Caki2 (cell line): Measurements from ENCODE around the gene GTPBP6. TPM values are rescaled to one million over a fixed set of nuclear protein-coding genes. Genes with fewer than 3 reads are reported as not detected.
A peak's percentile ranks its signal among the peaks of the same experiment; 100 is the strongest.
"Not testable (repeated sequence)": the region's sequence is repeated elsewhere in the genome, so short reads cannot be mapped to it uniquely, and the experiment has no call there.

Experiments
- DNase-seq: peaks from one replicate; pipeline ENCODE4 v3.0.0-alpha.2; 2015; ENCODE audit warnings: low read depth
- in situ Hi-C: cut with HindIII; loops from 2 replicates; pipeline ENCODE4 v1.10.0; 2016; ENCODE audit warnings: low sequenced_read_pairs, low pct_unique_long_range_greater_than_20kb, mixed read lengths
- total RNA-seq: library from RNA; depleted of rRNA; stranded (reverse); fragments of >200 nt; shearing (Covaris generic); gene quantifications from 2 replicates; pipeline ENCODE4 v1.2.3, GENCODE V29; 2014; ENCODE audit warnings: low replicate concordance

GTPBP6 gene
- total RNA-seq, 1 experiment from 2014 or later, result 32.1 TPM

DNA sequence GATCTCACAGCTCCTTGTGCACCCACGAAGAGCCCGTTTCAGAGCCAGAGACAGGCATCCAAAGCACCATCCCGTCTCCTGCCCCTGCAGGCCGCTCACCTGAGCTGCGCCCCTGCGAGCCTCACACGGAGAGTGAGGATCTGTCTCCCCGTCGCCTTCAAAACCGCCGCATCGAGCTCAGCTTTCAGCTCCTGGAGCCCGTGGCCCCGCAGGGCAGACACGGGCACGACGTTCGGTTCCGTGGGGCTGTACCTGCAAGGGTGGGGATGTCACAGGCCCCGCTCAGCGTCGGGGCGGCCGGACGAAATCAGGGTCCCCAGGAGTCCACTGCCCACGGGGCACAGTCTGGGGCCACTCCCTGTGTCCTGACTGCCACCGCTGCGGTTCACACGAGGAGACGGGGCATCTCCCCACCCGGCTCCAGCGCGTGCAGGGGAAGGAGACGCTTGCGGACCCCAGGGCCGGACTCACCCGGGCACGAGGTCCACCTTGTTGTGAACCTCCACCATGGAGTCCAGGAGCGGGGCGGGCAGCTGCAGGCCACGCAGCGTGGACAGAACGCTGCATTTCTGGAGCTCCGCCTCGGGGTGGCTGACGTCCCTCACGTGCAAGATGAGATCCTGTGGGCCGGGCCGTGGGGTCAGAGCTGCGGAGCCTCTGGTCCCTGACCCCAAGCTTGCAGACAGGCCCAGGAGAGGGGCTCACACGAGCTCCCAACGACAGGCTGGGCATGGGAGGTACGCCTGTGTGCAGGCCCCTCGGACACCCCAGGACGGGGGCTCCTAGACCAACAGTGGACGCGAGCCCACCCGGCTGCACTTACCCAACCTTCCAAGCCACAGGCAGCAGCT, 11.1 kb downstream of the GTPBP6 start:
- in situ Hi-C loops, result no loop called here
- no peak for DNase-seq

- in situ Hi-C loops, DNase-seq: not testable (repeated sequence)
These were observed 11.9 kb downstream of the GTPBP6 start for GRCh38 chrX:306614-307251.

GRCh38 chrX:305781-306613, 12.6 kb downstream of the GTPBP6 start:
- DNase-seq, in situ Hi-C loops: not testable (repeated sequence)

GRCh38 chrX:302975-303374, 15.6 kb downstream of the GTPBP6 start:
- in situ Hi-C loops, result no loop called here
- no peak for DNase-seq

GRCh38 chrX:300334-300733, 18.3 kb downstream of the GTPBP6 start:
- in situ Hi-C loops, result no loop called here
- DNase-seq, result no peak

DNA sequence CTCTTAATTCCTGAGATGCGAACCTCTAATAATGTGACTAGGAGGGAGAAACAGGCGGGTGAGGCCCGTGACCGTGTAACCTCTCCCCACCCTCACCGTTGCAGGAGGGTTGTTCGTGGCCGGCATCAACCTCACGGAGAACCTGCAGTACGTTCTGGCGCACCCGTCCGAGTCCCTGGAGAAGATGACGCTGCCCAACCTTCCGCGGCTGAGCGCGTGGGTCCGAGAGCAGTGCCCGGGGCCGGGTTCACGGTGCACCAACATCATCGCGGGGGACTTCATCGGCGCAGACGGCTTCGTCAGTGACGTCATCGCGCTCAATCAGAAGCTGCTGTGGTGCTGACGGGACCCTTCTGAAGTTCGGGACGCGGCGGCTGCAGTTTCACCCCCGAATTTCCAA, 19.6 kb downstream of the GTPBP6 start:
- in situ Hi-C loops, result no loop called here
- DNase-seq, result no peak

- DNase-seq, result no peak
- in situ Hi-C loops, result no loop called here
These were observed 23.5 kb downstream of the GTPBP6 start for GRCh38 chrX:295136-295535.

GRCh38 chrX:292900-293897, 25.4 kb downstream of the GTPBP6 start:
- in situ Hi-C loops, result no loop called here
- DNase-seq, result no peak

GRCh38 chrX:291411-291901, 27.1 kb downstream of the GTPBP6 start:
- no peak for DNase-seq
- in situ Hi-C loops, result no loop called here

DNA sequence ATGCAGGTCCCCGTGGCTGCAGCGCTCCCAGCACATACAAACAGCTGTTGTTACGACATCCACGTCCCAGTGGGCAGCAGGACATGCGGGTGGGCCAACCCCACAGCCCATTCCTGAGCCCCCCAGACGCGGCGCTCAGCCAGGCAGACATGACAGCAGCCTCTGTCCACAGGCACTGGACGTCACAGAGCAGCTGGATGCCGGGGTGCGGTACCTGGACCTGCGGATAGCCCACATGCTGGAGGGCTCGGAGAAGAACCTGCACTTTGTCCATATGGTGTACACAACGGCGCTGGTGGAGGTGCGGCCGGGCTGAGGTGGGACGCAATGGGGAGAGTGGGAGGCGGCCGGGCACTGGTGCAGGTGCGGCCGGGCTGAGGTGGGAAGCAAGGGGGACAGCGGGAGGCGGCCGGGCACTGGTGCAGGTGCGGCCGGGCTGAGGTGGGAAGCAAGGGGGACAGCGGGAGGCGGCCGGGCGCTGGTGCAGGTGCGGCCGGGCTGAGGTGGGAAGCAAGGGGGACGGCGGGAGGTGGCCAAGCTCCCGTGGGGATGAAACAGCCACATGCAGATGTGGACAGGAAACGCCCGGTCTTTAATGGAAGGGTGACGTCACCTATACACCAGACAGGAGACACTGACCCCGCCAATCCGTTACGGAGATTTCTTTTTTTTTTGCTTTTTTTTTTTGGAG, 28.0 kb downstream of the GTPBP6 start:
- in situ Hi-C loops, result no loop called here
- DNase-seq, result no peak

DNA sequence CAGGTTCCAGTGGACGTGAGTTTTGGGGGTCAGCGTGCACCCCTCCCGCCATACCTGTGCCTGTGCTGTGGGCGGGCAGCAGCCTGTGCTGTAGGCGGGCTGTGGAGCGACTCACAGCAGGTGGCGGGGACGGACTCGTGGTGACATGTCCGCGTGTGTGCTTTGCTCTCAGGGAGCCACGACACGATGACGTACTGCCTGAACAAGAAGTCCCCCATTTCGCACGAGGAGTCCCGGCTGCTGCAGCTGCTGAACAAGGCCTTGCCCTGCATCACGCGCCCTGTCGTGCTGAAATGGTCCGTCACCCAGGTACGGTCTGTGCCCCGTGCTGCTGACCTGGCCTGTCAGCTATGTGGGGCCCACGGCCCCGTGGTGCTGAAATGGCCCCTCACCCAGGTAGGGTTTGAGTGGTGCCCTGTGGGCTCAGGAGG, 30.0 kb downstream of the GTPBP6 start:
- DNase-seq, result no peak
- in situ Hi-C loops, result no loop called here

GRCh38 chrX:287670-288069, 30.9 kb downstream of the GTPBP6 start:
- in situ Hi-C loops, result no loop called here
- DNase-seq, result no peak

- in situ Hi-C loops, result no loop called here
- no peak for DNase-seq
These were observed 33.4 kb downstream of the GTPBP6 start for GRCh38 chrX:285076-285677.

DNA sequence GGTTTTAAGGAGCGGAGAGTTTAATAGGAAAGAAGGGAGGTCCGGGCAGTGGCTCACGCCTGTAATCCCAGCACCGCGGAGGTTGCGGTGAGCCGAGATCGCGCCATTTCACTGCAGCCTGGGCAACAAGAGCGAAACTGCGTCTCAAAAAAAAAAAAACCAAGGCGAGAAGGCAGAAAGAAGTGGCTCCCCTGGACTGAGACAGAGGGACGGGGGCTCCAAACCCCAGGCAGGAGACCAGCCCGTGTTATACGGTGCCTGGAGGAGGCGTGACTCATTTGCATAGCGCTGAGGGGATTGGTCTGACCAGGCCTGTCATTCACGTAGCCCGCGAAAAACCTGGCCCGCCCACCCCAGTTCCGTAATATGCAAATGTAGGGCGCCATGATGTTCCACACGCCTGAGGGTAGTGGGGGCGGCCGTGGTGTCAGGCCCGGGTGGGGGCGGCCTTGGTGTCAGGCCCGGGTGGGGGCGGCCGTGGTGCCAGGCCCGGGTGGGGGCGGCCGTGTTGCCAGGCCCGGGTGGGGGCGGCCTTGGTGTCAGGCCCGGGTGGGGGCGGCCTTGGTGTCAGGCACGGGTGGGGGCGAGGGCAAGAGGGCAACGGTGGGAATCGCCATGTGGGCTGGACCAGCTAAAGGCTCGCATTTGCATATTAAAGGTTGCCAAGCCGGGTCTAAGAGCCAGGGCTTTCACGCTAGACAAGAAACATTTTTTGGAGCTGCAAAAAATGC, 35.3 kb downstream of the GTPBP6 start:
- DNase-seq, result peak; percentile 68
- in situ Hi-C loops, result no loop called here

- in situ Hi-C loops, DNase-seq: not testable (repeated sequence)
These were observed 36.5 kb downstream of the GTPBP6 start for GRCh38 chrX:282000-282681.
